GM12878 (cell line): ENCODE measurements around the gene RDH12. TPM values are rescaled to one million over a fixed set of nuclear protein-coding genes. Genes with fewer than 3 reads are reported as not detected.

Source experiments
- ATAC-seq: fragments of 200-7000 bp; cut with Tn5 transposase; 3 replicates; pipeline ENCODE4 v1.9.1; 2020; ENCODE audit warnings: mild to moderate bottlenecking, moderate library complexity
- BruUV-seq: library from RNA; stranded (reverse); fragments of 400-500 nt; replicated peaks from 2 replicates; lab custom pipeline; 2021; lab: Mats Ljungman, UMichigan
- CTCF ChIA-PET: fragments of 300-600 bp; sonication (Branson Sonifier 250); formaldehyde crosslinking; extraction: SDS; loops from one replicate; lab custom pipeline; 2021; ENCODE audit warnings: inconsistent platforms; lab: Yijun Ruan, JAX
- POLR2A ChIA-PET: fragments of 350-600 bp; formaldehyde crosslinking; extraction: SDS; loops from one replicate; lab custom pipeline; 2021; ENCODE audit warnings: inconsistent platforms; lab: Charles Lee
- RAD21 ChIA-PET: fragments of 300-600 bp; sonication (Branson Sonifier 250); formaldehyde crosslinking; loops from one replicate; lab custom pipeline; 2023; ENCODE audit warnings: antibody characterized with exemption; ENCODE audit not compliant: unreplicated experiment; lab: Charles Lee
- SMC1A ChIA-PET: fragments of 300-600 bp; sonication (Branson Sonifier 250); formaldehyde crosslinking; loops from one replicate; lab custom pipeline; 2023; ENCODE audit not compliant: unreplicated experiment, uncharacterized antibody; lab: Charles Lee
- DNase-seq: peaks from one replicate; pipeline ENCODE4 v3.0.0-alpha.2; 2011; ENCODE audit warnings: low read depth, low spot score
- FAIRE-seq: peaks from 3 replicates; lab custom pipeline; 2011; peaks lifted over from hg19 to GRCh38; lab: Jason Lieb, UNC
- H2AFZ ChIP-seq: 2 replicates; pipeline ENCODE4 v1.6.0; 2011; ENCODE audit warnings: low read depth, low read length, control low read depth; ENCODE audit not compliant: control insufficient read depth
- H3K27ac ChIP-seq: 2 replicates; pipeline ENCODE4 v1.5.1; 2011; ENCODE audit warnings: control low read depth; ENCODE audit not compliant: control insufficient read depth, insufficient read depth
- H3K27me3 ChIP-seq, 2 experiments: replicated peaks in 1 of 2; 2 replicates each; pipeline versions ENCODE4 v1.6.0 to v1.6.1; 2011; ENCODE audit warnings: low read length in 1 of 2; ENCODE audit not compliant: control insufficient read depth in 2 of 2, insufficient read depth in 2 of 2
- H3K36me3 ChIP-seq, 2 experiments: 2 replicates each; pipeline ENCODE4 v1.5.1; 2011; ENCODE audit warnings: low read length in 1 of 2; ENCODE audit not compliant: control insufficient read depth in 2 of 2, insufficient read depth in 2 of 2
- H3K4me1 ChIP-seq: 2 replicates; pipeline ENCODE4 v1.6.1; 2011; ENCODE audit warnings: mild to moderate bottlenecking, low read length, moderate library complexity, mixed read lengths; ENCODE audit not compliant: control insufficient read depth, insufficient read depth
- H3K4me2 ChIP-seq: 2 replicates; pipeline ENCODE4 v1.6.0; 2011; ENCODE audit warnings: control low read depth; ENCODE audit not compliant: control insufficient read depth, insufficient read depth
- H3K4me3 ChIP-seq: fragments of 200-600 bp; sonication (generic); 2 replicates; pipeline ENCODE4 v1.5.1; 2016
- H3K79me2 ChIP-seq: 2 replicates; pipeline ENCODE4 v1.6.0; 2011; ENCODE audit warnings: low read length; ENCODE audit not compliant: control insufficient read depth, insufficient read depth
- H3K9ac ChIP-seq: 2 replicates; pipeline ENCODE4 v1.8.0; 2011; ENCODE audit warnings: low read length, control low read depth, mixed read lengths; ENCODE audit not compliant: control insufficient read depth, insufficient read depth
- H3K9me3 ChIP-seq: replicated peaks from 3 replicates; pipeline ENCODE4 v1.5.1; 2011; ENCODE audit warnings: mild to moderate bottlenecking, low read length; ENCODE audit not compliant: control insufficient read depth, insufficient read depth
- H4K20me1 ChIP-seq: 2 replicates; pipeline ENCODE4 v1.6.0; 2011; ENCODE audit not compliant: control insufficient read depth, insufficient read depth
- EGR1 ChIP-seq, 2 experiments: IDR thresholded peaks; 1 replicate in 1 of 2; 2 replicates in 1 of 2; pipeline ENCODE4 v1.6.1; 2011 to 2012; ENCODE audit warnings: low read depth in 2 of 2, low read length in 2 of 2, borderline replicate concordance in 1 of 2, mild to moderate bottlenecking in 1 of 2, moderate library complexity in 1 of 2
- FOXM1 ChIP-seq: IDR thresholded peaks from 2 replicates; pipeline ENCODE4 v1.6.1; 2012; ENCODE audit warnings: low read depth, mild to moderate bottlenecking, inconsistent platforms, low read length, moderate library complexity
- HDAC2 ChIP-seq: fragments of 200-600 bp; sonication (generic); IDR thresholded peaks from 2 replicates; pipeline ENCODE4 v1.6.1; 2017
- MTA3 ChIP-seq: IDR thresholded peaks from 2 replicates; pipeline ENCODE4 v1.6.1; 2012; ENCODE audit warnings: low read length, inconsistent platforms, borderline replicate concordance
- NFYB ChIP-seq: IDR thresholded peaks from 2 replicates; pipeline ENCODE4 v1.6.1; 2011; ENCODE audit warnings: low read depth, mild to moderate bottlenecking, low read length, improper control_type of control experiment, moderate library complexity; ENCODE audit not compliant: insufficient read depth
- RBBP5 ChIP-seq: fragments of 200-600 bp; sonication (generic); conservative IDR thresholded peaks from 2 replicates; pipeline ENCODE4 v1.6.1; 2016
- TCF7 ChIP-seq: IDR thresholded peaks from 2 replicates; pipeline ENCODE4 v1.6.1; 2014; ENCODE audit warnings: antibody characterized with exemption, borderline replicate concordance
- YBX1 ChIP-seq: fragments of 450-650 bp; IDR thresholded peaks from 2 replicates; pipeline ENCODE4 v1.6.1; 2016; ENCODE audit warnings: antibody characterized with exemption
- YY1 ChIP-seq: IDR thresholded peaks from 2 replicates; pipeline ENCODE4 v1.6.1; 2011; ENCODE audit warnings: low read depth, mild to moderate bottlenecking, low read length
- WGBS: methylation state at CpG from one replicate; pipeline ENCODE4 v1.1.6; 2016; ENCODE audit warnings: low lambda C conversion rate; ENCODE audit not compliant: insufficient replicate concordance, insufficient coverage; ENCODE audit errors: missing lambda C conversion rate; 5-methylcytosine and 5-hydroxymethylcytosine counted together
- in situ Hi-C: fragments of 300-500 bp; cut with MboI; formaldehyde crosslinking; loops from 9 replicates; pipeline ENCODE4 v1.14.3; 2018; ENCODE audit warnings: mixed read lengths
- intact Hi-C: fragments of 100-400 bp; cut with micrococcal nuclease; formaldehyde crosslinking; loops from one replicate; pipeline ENCODE4 v1.14.2; 2022; ENCODE audit not compliant: unreplicated experiment
- polyA plus RNA-seq, 11 experiments: library from polyadenylated mRNA; depleted of rRNA in 4 of 11; unstranded in 6 of 11; stranded (reverse) in 5 of 11; fragments of >200 nt; fragmentation: Nextera tagmentation in 4 of 11; fragmentation: Illumina TruSeq in 1 of 11; extraction: Ambion mirVana in 4 of 11; extraction: Trizol in 1 of 11; gene quantifications; 1 replicate in 1 of 11; 2 replicates in 10 of 11; pipeline versions ENCODE4 v1.2.1 to v1.2.3, GENCODE V29; 2011 to 2016; ENCODE audit warnings: inconsistent platforms in 2 of 11, missing spikeins in 2 of 11, low read depth in 1 of 11
- total RNA-seq, 4 experiments: library from RNA; depleted of rRNA in 3 of 4; stranded (reverse); fragments of >200 nt in 3 of 4; fragmentation: Illumina TruSeq in 1 of 4; extraction: Trizol in 1 of 4; gene quantifications; 2 replicates each; pipeline versions ENCODE4 v1.2.1 to v1.2.3, GENCODE V29; 2013 to 2021

The RDH12 gene
- total and polyA plus RNA-seq, 10 of the 15 experiments (the other 5 are each of a cell fraction or from before 2014, with no cell fraction given): not detected

- H3K79me2 ChIP-seq: peaks cover 26% of the 10 kb centered on the region
- DNase-seq (no peak), FAIRE-seq (no peak), ATAC-seq (no peak)
- H3K27ac ChIP-seq: peak overlapping the region; percentile 97
- 56% methylated on average over 16 of the region's 16 CpGs for WGBS
- H3K27me3 ChIP-seq: no peaks in the 10 kb centered on the region
- intact Hi-C loops: no loop called here
- peak overlapping the region; percentile 91 for H3K4me2 ChIP-seq
- H4K20me1 ChIP-seq: peaks cover 5% of the 10 kb centered on the region; the same call in 1 of the 2 replicates
- TF ChIP-seq MTA3 (0 out of 2 replicates have a peak, but pooled peaks have one; percentile 47), HDAC2 (no peak)
- peak overlapping the region; percentile 97 for H3K9ac ChIP-seq
- H3K36me3 ChIP-seq: peaks cover 4 to 5% of the 10 kb centered on the region in 2 experiments; a peak in 3 of 4 replicates
- peak overlapping the region; percentile 97 for H2AFZ ChIP-seq
- ChIA-PET RAD21 (interaction anchor here (1.1 to 1.4 kb wide), 2 partner anchors 29 to 55 kb away, joined by 3 to 7 read pairs; no protein-coding TSS in a partner anchor), CTCF (interaction anchor here (0.6 to 15.6 kb wide), 6 partner anchors 12 to 92 kb away, joined by 3 to 223 read pairs (median 4); partner anchors contain the start of gene RDH12), SMC1A (interaction anchor here (1.0 to 4.3 kb wide), 3 partner anchors 18 to 31 kb away, joined by 4 to 23 read pairs (median 22); partner anchors contain the start of gene RDH11), POLR2A (interaction anchor here (8.0 kb wide), 1 partner anchor 18 kb away, joined by 71 read pairs; the partner anchor contains the start of gene RDH11)
- peak overlapping the region; percentile 85 for H3K4me3 ChIP-seq
- BruUV-seq: TSS peak; percentile 75
- H3K4me1 ChIP-seq: peaks cover 15% of the 10 kb centered on the region
- in situ Hi-C loops: no loop called here
- no peaks in the 10 kb centered on the region for H3K9me3 ChIP-seq
Measured at GRCh38 chr14:67675219-67675582, 26.5 kb upstream of the RDH12 start.

- CTCF ChIA-PET: interaction anchor here (1.9 to 2.4 kb wide), 3 partner anchors 10 to 12 kb away, joined by 6 to 8 read pairs (median 8); no protein-coding TSS in a partner anchor
- RAD21 ChIA-PET: interaction anchor here (2.1 to 2.2 kb wide), 2 partner anchors 25 to 95 kb away, joined by 4 to 7 read pairs; no protein-coding TSS in a partner anchor
- FAIRE-seq (no peak), ATAC-seq (no peak), DNase-seq (no peak)
- H3K4me2 ChIP-seq: no peak overlapping the region
- H4K20me1 ChIP-seq: no peaks in the 10 kb centered on the region; the same call in 1 of the 2 replicates
- TF ChIP-seq YY1 (no peak), YBX1 (no peak), EGR1 (IDR thresholded peaks at IDR 0.05; ENCODE audit: borderline replicate concordance in 1 of 2, low read depth in 2 of 2, low read length in 2 of 2) (no peak), FOXM1 (no peak), NFYB (no peak), TCF7 (no peak), RBBP5 (no peak)
- peaks cover 5% of the 10 kb centered on the region for H3K79me2 ChIP-seq
- in situ Hi-C loops (no loop called here), intact Hi-C loops (no loop called here)
- POLR2A ChIA-PET: interaction anchor here (0.8 to 6.8 kb wide), 3 partner anchors 10 to 34 kb away, joined by 4 to 62 read pairs (median 8); partner anchors contain the start of gene RDH11
- no peak overlapping the region for H2AFZ ChIP-seq
- H3K4me1 ChIP-seq: peaks cover 24% of the 10 kb centered on the region
- peaks cover 4 to 24% of the 10 kb centered on the region in 2 experiments; a peak in 3 of 4 replicates for H3K36me3 ChIP-seq
- H3K27me3 ChIP-seq: no peaks in the 10 kb centered on the region
- H3K27ac ChIP-seq: no peak overlapping the region
- no peaks in the 10 kb centered on the region for H3K9me3 ChIP-seq
- 98% methylated on average over 2 of the region's 2 CpGs for WGBS
- SMC1A ChIA-PET: interaction anchor here (2.2 to 7.6 kb wide), 3 partner anchors 11 to 60 kb away, joined by 5 to 41 read pairs (median 10); no protein-coding TSS in a partner anchor
- no peak overlapping the region for H3K9ac ChIP-seq
- no TSS peak for BruUV-seq
- H3K4me3 ChIP-seq: no peak overlapping the region
Measured at GRCh38 chr14:67679006-67679405, 22.7 kb upstream of the RDH12 start.
